ENCODE results near the gene CALHM3.

CALHM3 gene

GRCh38 chr10:103433858-103434257 is 45.2 kb downstream of the CALHM3 start:
- H3K27me3 ChIP-seq (ENCODE audit: insufficient read depth, poor library complexity, severe bottlenecking), result no peaks in the 10 kb centered on the region
- no peak overlapping the region for H3K4me3 ChIP-seq (replicated peaks; ENCODE audit: insufficient read depth, low read length)
- DNase-seq (ENCODE audit: low read depth in 1 of 2, low spot score in 1 of 2), result peak in 1 of 2 experiments; percentile 80
- 0 out of 2 replicates have a peak overlapping the region, but pooled peaks have one; percentile 12 for H3K27ac ChIP-seq (replicated peaks)
- 0 out of 2 replicates have a peak, but pooled peaks have one; percentile 20 for TF ChIP-seq POLR2AphosphoS5 (IDR thresholded peaks at IDR 0.05; ENCODE audit: low read depth)
- TF ChIP-seq REST (IDR thresholded peaks at IDR 0.05; ENCODE audit: insufficient replicate concordance, low read depth), result no peak
- 0 out of 2 replicates have a peak, but pooled peaks have one; percentile 8 for TF ChIP-seq SPI1 (IDR thresholded peaks at IDR 0.05; ENCODE audit: borderline replicate concordance, low read depth)

GRCh38 chr10:103431902-103432301 is 47.1 kb downstream of the CALHM3 start:
- H3K27ac ChIP-seq (replicated peaks), result no peak overlapping the region
- DNase-seq (ENCODE audit: low read depth in 1 of 2, low spot score in 1 of 2), result no peak
- no peaks in the 10 kb centered on the region for H3K27me3 ChIP-seq (ENCODE audit: insufficient read depth, poor library complexity, severe bottlenecking)
- H3K4me3 ChIP-seq (replicated peaks; ENCODE audit: insufficient read depth, low read length), result no peak overlapping the region
- TF ChIP-seq POLR2AphosphoS5 (IDR thresholded peaks at IDR 0.05; ENCODE audit: low read depth) (no peak), GABPA (IDR thresholded peaks at IDR 0.05; ENCODE audit: low read depth) (no peak)

GRCh38 chr10:103429647-103430046 is 49.4 kb downstream of the CALHM3 start:
- H3K27ac ChIP-seq (replicated peaks), result no peak overlapping the region
- TF ChIP-seq SPI1 (IDR thresholded peaks at IDR 0.05; ENCODE audit: borderline replicate concordance, low read depth) (no peak), GABPA (IDR thresholded peaks at IDR 0.05; ENCODE audit: low read depth) (no peak)
- no peak overlapping the region for H3K4me3 ChIP-seq (replicated peaks; ENCODE audit: insufficient read depth, low read length)
- no peaks in the 10 kb centered on the region for H3K27me3 ChIP-seq (ENCODE audit: insufficient read depth, poor library complexity, severe bottlenecking)
- DNase-seq (ENCODE audit: low read depth in 1 of 2, low spot score in 1 of 2), result no peak

GRCh38 chr10:103428989-103429643 is 49.9 kb downstream of the CALHM3 start:
- no peak for DNase-seq (ENCODE audit: low read depth in 1 of 2, low spot score in 1 of 2)
- H3K27ac ChIP-seq (replicated peaks), result no peak overlapping the region
- H3K27me3 ChIP-seq (ENCODE audit: insufficient read depth, poor library complexity, severe bottlenecking), result no peaks in the 10 kb centered on the region
- TF ChIP-seq SPI1 (IDR thresholded peaks at IDR 0.05; ENCODE audit: borderline replicate concordance, low read depth) (no peak), POLR2AphosphoS5 (IDR thresholded peaks at IDR 0.05; ENCODE audit: low read depth) (no peak), GABPA (IDR thresholded peaks at IDR 0.05; ENCODE audit: low read depth) (no peak), REST (IDR thresholded peaks at IDR 0.05; ENCODE audit: insufficient replicate concordance, low read depth) (no peak), CTCF (IDR thresholded peaks at IDR 0.05; ENCODE audit: insufficient read depth, low read length) (no peak)
- no peak overlapping the region for H3K4me3 ChIP-seq (replicated peaks; ENCODE audit: insufficient read depth, low read length)

- TF ChIP-seq GABPA (IDR thresholded peaks at IDR 0.05; ENCODE audit: low read depth), result no peak
- no peak for DNase-seq (ENCODE audit: low read depth in 1 of 2, low spot score in 1 of 2)
- no peaks in the 10 kb centered on the region for H3K27me3 ChIP-seq (ENCODE audit: insufficient read depth, poor library complexity, severe bottlenecking)
- no peak overlapping the region for H3K4me3 ChIP-seq (replicated peaks; ENCODE audit: insufficient read depth, low read length)
- H3K27ac ChIP-seq (replicated peaks), result no peak overlapping the region
Observed at GRCh38 chr10:103427866-103428265, 51.2 kb downstream of the CALHM3 start.

- no peak for DNase-seq (ENCODE audit: low read depth in 1 of 2, low spot score in 1 of 2)
- H3K27me3 ChIP-seq (ENCODE audit: insufficient read depth, poor library complexity, severe bottlenecking), result no peaks in the 10 kb centered on the region
- TF ChIP-seq REST (IDR thresholded peaks at IDR 0.05; ENCODE audit: insufficient replicate concordance, low read depth) (no peak), POLR2AphosphoS5 (IDR thresholded peaks at IDR 0.05; ENCODE audit: low read depth) (no peak)
- no peak overlapping the region for H3K27ac ChIP-seq (replicated peaks)
- no peak overlapping the region for H3K4me3 ChIP-seq (replicated peaks; ENCODE audit: insufficient read depth, low read length)
Observed at GRCh38 chr10:103423748-103424147, 55.3 kb downstream of the CALHM3 start.

Measured in HL-60 (cell line).